ENCODE measurements around the gene ITGA6.

- no peak for TF ChIP-seq CTCF (IDR thresholded peaks at IDR 0.05)
- no peak for TF ChIP-seq POLR2A (IDR thresholded peaks at IDR 0.05)
Measured at GRCh38 chr2:172447811-172448493, 20.6 kb downstream of the ITGA6 start.

All from thyroid gland (tissue), 4 donors.